Bronchial epithelial cell (primary cell): ENCODE data around the gene CIZ1. TPM values are rescaled to one million over a fixed set of nuclear protein-coding genes. Genes with fewer than 3 reads are reported as not detected.

Source experiments
- DNase-seq: peaks from one replicate; pipeline ENCODE4 v3.0.0-alpha.2; 2010; ENCODE audit warnings: low read depth
- FAIRE-seq: peaks from 2 replicates; lab custom pipeline; 2011; peaks lifted over from hg19 to GRCh38; lab: Jason Lieb, UNC
- H3K27me3 ChIP-seq: 2 replicates; pipeline ENCODE4 v1.5.1; 2011; ENCODE audit warnings: low read length; ENCODE audit not compliant: control insufficient read depth, insufficient read depth
- H3K36me3 ChIP-seq: 2 replicates; pipeline ENCODE4 v1.5.1; 2011; ENCODE audit warnings: low read length; ENCODE audit not compliant: control insufficient read depth, insufficient read depth
- H3K4me3 ChIP-seq: 2 replicates; pipeline ENCODE4 v1.5.1; 2011; ENCODE audit warnings: mild to moderate bottlenecking, low read depth, low read length, control low read depth
- CTCF ChIP-seq: IDR thresholded peaks from 2 replicates; pipeline ENCODE4 v1.5.1; 2011; ENCODE audit warnings: mild to moderate bottlenecking, moderate library complexity, low read length, control low read depth, inconsistent platforms; ENCODE audit not compliant: insufficient read depth, severe bottlenecking
- total RNA-seq: library from RNA; depleted of rRNA; stranded (reverse); fragments of >200 nt; gene quantifications from 2 replicates; pipeline ENCODE4 v1.2.1, GENCODE V29; 2014

Gene CIZ1
- total RNA-seq, 1 donor from 2014 or later = 15.0 TPM

GRCh38 chr9:128214571-128215490, 23.5 kb upstream of the CIZ1 start:
- peak; percentile 15 for DNase-seq
- no peak for TF ChIP-seq CTCF
- FAIRE-seq = no peak

GRCh38 chr9:128213746-128214497, 22.6 kb upstream of the CIZ1 start:
- Histone ChIP-seq H3K36me3 (no peaks in the 10 kb centered on the region), H3K27me3 (no peaks in the 10 kb centered on the region), H3K4me3 (no peak overlapping the region)
- TF ChIP-seq CTCF = no peak
- DNase-seq (no peak), FAIRE-seq (no peak)

More at GRCh38 chr9:128214571-128215490, 23.5 kb upstream of the CIZ1 start:
- no peak overlapping the region for H3K4me3 ChIP-seq
- no peaks in the 10 kb centered on the region for H3K36me3 ChIP-seq
- H3K27me3 ChIP-seq = no peaks in the 10 kb centered on the region

DNA sequence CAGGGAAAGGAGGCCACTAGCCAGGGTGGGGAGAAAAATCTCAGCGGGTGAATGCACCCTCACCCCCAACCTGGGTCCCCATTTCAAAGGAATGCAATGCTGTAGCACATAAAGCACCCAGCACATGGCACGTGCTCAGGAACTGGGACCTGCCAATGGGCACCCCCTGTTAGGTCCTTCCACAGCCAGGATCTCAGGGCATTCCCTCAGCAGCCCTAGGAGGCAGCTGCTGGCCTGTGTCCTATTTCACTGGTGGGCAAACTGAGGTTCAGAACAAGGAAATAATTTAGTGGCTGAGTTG, 20.6 kb upstream of the CIZ1 start:
- Histone ChIP-seq H3K36me3 (no peaks in the 10 kb centered on the region), H3K27me3 (no peaks in the 10 kb centered on the region), H3K4me3 (no peak overlapping the region)
- DNase-seq (no peak), FAIRE-seq (no peak)
- no peak for TF ChIP-seq CTCF

DNA sequence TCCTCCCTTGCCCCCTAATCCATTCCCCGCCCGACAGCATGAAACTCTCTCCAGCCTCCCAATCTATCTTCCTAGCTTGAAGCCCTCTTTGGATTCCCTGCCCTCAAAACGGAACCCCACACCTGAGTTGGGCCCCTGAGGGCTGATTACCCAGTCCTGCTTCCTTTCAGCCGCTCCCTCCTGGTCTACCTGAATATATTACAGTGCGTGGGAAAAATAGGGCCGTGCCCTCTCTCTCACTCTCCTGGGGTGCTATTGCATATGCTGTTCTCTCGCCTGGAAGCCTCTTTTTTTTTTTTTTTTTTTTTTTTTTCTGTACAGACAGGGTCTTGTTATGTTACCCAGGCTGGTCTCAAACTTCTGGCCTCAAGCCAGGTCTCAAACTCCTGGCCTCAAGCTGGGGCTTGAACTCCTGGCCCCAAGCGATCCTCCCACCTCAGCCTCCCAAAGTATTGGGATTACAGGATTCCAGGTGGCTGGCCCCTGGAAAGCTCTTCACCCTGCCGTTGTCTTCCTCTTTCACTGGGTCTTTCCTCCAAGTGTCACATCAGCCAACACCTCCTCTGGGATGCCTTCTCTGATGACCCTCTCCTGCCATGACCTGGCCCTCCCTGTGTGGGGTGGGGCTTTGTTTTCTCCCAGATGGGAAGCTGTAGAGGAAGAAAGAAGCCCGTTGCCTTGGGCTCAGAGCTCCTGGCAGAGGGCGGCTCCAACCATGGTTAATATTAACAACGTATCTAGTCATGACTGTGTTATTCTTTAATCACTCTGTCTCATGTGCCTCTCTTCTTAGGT, 20.0 kb upstream of the CIZ1 start:
- FAIRE-seq (no peak), DNase-seq (no peak)
- no peak for TF ChIP-seq CTCF
- no peak overlapping the region for H3K4me3 ChIP-seq
- no peaks in the 10 kb centered on the region for H3K27me3 ChIP-seq
- no peaks in the 10 kb centered on the region for H3K36me3 ChIP-seq

DNA sequence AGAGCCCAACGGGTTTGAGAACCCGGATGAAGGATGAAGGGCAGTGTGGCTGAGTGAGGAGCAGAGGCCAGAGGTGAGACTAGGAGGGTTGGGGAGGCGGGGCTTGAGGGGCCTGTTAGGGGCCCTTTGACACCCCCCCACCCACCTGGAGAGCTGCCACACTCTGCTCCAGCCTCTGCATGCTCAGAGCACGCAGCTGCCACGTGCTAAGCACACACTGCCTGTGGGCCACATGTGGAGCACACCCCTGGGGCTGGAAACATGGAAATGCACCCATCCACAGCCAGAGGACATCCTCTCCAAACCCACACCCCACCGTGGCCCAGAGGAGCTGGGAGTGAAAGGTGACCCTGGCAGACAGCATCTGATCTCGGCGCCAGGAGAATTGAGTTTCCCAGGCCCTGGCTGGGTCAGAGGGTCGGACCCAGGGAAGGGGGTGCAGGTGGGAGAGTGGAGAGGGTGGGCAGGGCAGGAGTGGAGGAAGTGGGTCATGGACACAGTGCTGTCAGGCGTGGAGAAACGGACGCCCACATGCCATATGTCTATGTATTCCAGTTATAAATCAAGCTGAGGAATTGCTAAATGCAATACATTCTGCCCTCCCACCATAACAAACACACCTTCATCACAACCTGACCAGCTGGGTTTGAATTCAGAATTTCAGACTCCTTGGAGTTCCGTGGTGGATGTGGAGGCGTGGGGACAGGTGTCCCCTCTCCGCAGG, 17.7 kb upstream of the CIZ1 start:
- DNase-seq (no peak), FAIRE-seq (no peak)
- peaks cover 2% of the 10 kb centered on the region for H3K27me3 ChIP-seq
- H3K4me3 ChIP-seq = no peak overlapping the region
- no peak for TF ChIP-seq CTCF
- no peaks in the 10 kb centered on the region for H3K36me3 ChIP-seq
